HS-5 (cell line): Measurements from ENCODE around the gene FARS2.
A peak's percentile ranks its signal among the peaks of the same experiment; 100 is the strongest.

Experiments
- DNase-seq: peaks from one replicate; pipeline ENCODE4 v3.0.0-alpha.2; 2012; ENCODE audit warnings: low read depth

The FARS2 gene

DNA sequence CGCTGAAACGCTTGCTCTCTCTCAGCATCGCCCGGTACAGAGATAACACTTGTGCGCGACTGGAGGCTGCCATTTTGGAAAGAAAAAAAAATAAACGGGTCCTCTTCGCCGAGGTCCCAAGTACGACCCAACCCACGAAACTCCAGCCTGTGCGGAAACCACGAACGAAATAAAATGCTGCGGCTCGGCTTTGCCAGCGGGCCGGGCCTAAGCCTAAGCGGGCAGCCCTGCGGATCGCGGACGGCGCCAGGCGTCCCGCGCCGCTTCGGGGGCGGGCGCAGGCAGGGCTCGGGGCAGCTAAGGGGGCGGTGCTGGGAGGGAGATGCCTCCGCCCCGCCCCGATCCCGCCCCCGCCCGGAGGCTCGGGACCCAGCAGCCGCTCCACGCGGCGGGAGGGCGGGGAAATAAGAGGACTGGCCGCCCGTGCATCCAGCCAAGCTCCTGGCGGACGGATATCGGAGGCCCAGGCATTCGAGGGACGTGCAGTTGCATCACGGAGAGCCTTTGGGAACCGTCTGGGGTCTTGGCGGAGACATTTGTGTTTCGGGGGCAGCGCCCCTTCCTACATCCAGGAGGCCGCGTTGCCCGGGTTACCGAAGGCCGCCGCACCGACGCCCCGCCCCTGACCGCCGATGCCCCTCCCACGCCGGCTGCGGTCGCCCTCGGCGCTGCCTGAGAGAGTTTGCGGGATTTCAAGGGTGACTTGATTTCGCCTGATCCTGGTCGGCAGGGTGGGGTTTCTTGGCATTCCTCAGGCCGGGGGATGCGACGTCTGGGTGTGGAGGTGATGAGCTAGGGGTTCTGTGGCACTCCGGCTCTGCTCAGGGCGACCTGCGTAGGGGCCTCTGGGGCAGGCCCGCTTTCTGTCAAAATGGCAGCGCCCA is at the start of gene FARS2, which contains the start of gene LYRM4:
FARS2 (plus strand) TSS at position 853 of the 884 bp plus-strand sequence.
LYRM4 (minus strand) TSS at position 290 of the 884 bp plus-strand sequence; CDS start at position 73, 217 bp downstream.
- peak; percentile 74 for DNase-seq

DNA sequence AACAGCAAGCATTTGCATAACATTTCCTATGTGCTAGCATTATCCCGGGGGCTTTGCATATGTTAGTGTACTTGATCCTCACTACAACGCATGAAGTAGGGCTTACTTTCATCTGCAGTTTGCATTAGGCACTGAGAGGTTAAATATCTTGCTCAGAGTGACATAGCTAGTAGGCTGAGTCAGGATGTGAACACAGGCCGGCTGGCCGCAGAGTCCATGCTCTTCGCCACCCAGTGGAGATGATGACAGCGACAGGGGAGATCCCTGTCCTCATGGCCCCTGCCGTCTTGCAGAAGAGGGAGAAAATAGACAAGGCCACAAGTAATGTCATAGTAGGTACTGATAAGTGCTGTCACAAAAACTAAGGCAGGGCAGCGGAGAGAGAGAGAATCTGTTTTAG is 47.5 kb upstream of the FARS2 start:
- no peak for DNase-seq

DNA sequence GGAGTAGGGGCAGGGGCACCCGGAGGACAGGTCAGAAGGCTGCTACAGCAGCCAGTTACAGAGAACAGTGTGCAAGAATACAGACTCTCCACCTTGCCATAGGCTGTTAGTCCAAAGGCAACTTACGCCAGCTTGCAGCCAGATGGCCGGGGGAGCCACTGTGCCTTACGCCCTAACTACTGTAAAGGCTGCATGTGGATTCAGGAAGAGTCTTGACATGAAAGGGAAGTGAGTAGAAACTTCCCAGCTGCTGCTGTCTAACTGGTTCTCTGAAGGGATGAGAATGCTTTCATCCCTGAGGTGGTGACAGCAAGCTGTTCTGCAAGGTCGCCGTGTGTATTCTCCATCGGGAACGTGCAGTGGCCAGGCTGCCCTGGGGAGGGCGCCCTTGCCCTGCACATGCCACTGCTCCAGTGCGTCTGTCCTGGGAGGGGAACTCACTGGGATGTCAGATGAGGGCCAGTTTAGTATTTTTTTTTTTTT is 46.7 kb upstream of the FARS2 start:
- DNase-seq = no peak

DNA sequence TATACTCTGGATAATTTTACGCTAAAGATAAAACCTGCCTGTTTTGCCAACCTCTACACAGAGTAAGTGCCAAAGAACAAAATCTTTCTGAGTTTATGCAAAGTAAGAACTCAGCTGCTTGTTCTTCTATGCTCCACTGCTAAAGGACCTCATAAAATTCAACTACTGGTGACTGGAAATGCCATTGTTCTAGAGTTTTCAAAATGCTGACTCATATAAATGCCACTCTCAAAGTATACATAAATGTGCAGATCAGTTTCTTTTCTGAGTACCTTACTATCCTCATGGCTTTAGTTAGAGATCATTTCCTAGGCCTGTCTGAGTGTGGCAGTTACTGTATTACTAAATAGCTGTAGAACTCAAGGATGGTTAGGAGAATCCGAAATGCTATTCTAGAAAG is 46.2 kb upstream of the FARS2 start:
- DNase-seq = no peak

DNA sequence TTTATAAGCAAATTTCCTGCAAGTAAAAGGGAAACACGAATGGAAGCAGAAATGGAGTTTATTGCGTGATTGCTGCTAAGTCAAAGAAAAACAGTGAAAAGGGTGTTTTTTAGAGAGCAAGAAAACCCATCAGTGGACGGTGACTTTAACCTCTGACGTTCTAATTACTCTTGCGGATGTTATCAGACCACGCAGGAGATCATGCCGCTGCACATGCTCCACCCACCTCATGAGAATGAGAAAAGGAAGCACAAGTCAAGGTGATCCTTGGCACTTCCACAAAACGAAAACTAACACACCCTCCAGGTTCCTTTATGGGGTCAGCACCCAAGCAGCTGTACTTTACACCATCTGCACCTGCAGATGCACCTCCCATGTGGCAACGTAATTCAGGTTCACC is 45.5 kb upstream of the FARS2 start:
- DNase-seq = no peak

DNA sequence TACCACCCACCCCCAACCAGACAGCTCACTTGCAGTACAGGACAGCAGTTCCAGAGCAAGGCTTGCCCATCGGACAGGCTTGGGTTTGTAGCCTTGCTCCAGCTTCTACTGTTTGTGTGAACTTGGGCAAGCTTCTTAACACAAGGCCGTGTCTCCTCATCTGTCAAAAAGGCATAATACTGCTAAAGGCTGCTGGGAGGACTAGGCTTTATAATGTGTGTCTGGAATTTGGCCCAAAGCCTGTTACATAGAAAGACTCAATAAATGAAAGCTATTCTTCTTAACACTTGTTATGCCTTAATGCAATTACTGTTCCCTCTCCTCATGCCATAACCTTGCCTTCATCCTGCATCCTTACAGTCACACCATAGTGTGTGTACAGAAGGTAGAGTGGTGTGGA is 44.0 kb upstream of the FARS2 start:
- DNase-seq = no peak

DNA sequence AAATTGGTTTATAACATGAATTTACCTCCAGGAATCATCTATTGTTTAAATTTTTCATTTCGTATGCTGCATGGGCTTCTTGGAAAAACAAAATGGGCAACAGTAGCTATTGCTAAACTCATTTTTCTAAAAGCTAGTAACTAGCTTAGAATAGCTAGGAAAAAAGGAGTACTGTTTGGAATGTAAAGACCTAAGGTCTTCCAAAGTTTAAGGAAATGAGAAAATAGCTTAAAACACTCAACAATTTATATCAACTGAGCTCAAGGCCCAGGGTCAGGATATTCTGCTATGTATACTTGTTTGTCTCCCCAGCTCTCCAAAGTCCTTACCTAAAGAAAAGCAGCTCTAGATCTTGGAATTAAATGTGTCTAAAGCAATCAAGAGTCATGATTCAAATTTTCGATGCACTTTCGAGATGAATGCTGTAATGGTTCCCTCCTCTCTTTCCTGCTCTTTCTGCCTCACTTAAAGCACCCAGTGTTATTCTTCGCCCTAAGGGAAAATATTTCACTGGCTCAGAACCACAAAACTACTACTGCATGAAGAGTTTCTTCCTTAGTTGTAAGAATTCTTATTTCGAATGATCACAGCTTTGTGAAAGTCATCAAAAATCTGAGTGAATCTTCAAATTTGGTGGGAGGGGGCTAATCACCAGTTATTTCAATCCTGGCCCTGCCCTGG is 42.2 kb upstream of the FARS2 start:
- DNase-seq = no peak

DNA sequence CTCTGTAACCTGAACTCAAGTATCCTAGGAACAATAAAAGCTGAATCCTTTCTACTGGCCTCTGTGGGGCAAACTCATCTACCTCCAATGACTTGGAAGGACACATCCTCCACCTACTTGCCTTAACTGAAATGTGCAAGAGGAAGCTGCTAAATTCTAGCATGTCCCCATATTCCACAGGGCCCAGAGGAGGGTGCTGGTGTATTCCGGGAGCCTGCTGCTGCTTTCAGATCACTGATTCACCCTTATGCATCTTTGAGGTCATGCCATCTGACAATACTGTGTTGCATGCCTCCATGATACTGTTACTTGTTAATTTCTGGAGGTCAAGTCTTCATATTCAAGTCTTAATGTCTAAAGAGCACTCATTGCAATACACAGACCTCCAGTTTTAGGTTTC is 40.9 kb upstream of the FARS2 start:
- DNase-seq = no peak

DNA sequence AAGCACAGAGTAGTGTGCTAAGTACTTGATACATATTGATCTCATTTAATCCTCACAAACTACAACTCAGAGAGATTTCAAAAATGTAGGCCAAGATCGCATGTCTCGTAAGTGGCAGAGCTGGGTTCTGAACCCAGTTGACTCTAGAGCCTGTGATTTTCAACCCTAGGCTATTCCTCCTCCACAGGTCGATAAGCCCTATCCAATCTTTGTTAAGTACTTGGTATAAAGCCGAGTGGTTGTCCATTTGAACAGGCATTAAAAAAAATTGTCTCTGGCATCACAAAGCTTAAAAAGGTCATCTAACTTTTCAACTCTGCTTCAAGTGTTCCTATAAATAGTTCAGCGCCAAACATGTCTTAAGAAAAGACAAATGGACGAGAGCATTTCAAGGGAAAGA is 38.0 kb upstream of the FARS2 start:
- DNase-seq = no peak

DNA sequence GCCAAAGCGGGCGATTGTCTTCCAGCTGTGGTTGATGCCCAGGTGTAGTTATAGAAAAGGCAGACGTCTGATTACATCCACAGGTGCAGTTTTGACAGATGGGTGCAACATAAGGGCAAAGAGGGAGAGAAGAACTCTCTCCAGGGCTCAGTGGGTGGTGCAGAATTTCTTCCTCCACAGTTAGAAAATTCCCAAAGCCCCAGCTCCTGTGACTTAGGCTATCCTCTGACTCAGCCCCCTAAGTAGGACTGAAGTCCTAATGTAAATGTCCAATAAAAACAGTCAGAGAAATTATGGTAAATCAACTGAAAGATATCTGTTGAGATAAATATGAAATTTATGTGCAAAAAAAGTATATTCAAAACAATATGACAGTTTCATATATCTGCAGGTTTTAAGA is 32.0 kb upstream of the FARS2 start:
- no peak for DNase-seq

DNA sequence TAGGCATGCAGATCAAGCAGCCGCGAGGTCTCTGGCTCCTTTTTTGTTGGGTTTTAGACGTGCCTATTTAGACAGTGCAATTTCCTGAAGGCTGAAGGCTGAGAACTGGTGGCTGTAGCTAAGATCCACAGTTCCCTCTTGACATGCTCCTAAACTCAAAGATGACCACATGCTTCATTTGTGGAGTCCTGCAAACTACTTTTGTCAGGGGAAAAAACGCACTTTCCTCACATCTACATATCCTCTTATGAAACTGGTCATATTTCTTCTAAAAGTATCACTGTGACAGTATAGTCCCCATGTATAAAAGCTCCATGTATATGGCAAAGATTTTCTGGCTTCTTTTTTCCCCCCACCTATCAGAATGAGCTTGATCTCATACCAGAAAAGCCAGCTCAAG is 31.2 kb upstream of the FARS2 start:
- DNase-seq = no peak

DNA sequence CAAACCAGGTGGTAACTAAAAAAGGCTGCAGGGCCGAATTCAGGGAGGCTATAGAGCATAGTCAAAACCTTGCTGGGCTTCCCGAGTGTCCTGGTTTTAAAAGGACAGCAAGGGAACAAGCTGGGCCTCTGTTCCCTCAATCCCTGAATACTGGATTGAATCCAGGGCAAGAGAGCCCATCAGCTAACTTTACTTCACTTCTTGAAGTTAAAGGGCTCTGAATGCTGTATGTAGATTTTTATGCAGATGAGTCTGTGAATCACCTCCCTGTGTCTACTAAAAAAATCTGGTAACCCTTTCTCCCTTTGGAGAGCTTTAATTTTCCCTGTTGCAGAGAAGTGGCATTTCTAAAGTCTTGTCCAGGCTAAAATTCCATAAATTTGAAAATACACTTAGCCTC is 30.0 kb upstream of the FARS2 start:
- no peak for DNase-seq

DNA sequence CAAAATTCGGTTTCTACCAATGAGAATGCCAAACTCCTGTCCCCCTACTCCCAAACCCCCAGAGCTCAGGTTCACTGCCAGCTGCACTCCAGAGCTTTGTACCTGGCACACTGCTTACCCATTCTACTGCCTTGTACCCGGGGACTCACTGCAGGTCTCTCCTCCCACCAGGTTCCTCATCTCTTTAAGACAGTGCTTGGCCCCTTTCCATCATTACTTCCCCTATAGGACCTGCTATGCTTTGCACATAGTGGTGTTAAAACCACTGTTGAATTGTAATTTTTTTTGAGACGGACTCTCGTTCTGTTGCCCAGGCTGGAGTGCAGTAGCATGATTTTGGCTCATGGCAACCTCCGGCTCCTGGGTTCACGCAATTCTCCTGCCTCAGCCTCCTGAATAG is 26.4 kb upstream of the FARS2 start:
- no peak for DNase-seq

DNA sequence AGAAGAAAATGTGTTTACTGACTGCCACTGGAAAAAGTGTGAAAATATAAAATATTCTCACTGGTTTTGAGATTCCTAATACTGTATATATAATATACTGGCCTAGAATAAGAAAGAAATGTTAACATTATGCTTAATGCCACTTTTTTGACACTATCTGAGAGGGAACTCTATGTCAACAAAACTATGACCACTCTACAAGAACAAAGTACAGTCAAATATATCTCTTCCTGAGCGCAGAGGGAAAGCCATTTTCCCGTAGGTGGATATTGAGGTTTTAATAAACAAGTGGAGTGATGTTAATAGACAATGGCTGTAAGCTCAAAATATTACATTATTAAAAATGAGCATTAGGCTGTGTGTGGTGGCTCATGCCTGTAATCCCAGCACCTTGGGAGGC is 25.5 kb upstream of the FARS2 start:
- DNase-seq = no peak

DNA sequence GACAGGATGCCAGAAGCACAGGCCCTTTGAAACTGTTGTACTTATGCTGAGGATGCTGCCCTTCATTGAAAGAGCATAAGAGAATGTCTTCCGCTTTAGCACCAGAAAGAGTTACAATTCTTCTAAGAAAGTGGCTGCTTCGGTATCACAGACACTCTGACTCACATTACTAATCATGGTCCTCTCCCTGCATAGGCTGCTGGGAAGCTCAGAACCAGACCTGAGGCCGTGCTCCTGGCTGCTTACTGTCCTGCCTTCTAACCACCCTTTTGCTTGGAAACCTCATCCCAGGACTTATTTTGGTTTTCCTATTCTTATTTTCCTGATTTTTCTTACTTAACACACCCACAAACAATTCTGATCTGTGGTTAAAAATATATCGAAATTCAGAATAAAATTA is 23.5 kb upstream of the FARS2 start:
- DNase-seq = no peak

DNA sequence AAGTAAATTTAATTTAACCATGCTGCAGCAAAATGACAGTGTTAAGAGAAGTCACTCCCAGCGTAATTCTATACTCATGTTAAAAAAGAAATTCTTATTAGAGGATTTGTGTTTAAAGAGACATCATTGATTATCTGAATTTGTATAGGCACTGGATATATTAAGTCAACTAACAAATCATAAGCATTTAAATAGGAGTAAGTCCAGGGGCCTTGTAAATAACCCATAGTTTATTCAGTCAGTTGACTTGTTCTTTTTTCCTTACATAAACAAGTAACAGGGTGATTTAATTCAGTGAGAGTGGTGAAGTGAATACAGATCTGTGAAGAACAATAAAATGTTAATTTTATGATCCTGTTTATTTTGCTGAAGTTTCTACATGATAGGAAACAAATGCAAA is 23.0 kb upstream of the FARS2 start:
- no peak for DNase-seq

DNA sequence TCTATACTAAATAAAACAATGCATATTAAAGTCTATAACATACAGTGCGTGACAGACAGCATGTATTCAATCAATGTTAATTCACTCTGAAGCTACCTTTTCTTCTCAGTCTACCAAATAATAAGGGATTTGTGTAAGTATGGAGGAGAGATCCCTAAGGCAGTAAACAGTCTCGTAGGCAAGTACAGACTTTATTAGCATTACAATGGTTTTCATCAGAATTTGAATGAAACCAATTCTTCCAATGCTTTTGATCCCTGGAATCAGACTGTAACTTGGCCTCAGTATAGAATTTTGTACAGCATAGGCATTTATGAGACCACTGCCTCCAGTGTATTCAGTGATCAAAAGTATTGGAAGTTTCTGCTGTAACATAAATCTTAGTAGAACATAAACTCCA is 20.1 kb upstream of the FARS2 start:
- no peak for DNase-seq

DNA sequence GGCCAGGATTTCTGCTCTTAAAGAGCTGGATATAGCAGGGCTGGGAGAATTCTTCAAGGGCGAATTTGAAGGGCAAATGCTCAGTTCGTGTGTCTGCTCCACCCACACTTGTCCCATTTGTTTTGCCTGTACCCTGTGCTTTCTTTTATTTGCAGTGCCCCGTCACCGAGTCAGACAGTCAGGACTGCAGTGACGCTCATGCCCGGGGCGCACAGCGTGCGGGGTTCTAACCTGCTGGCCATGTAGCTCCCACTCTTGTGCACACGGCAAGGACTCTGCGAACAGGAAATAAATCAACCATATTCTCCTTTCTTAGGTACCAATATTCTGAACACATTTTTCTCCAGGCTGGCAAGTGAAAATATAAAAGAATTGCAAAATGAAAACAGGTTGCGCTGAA is 18.2 kb upstream of the FARS2 start:
- no peak for DNase-seq

DNA sequence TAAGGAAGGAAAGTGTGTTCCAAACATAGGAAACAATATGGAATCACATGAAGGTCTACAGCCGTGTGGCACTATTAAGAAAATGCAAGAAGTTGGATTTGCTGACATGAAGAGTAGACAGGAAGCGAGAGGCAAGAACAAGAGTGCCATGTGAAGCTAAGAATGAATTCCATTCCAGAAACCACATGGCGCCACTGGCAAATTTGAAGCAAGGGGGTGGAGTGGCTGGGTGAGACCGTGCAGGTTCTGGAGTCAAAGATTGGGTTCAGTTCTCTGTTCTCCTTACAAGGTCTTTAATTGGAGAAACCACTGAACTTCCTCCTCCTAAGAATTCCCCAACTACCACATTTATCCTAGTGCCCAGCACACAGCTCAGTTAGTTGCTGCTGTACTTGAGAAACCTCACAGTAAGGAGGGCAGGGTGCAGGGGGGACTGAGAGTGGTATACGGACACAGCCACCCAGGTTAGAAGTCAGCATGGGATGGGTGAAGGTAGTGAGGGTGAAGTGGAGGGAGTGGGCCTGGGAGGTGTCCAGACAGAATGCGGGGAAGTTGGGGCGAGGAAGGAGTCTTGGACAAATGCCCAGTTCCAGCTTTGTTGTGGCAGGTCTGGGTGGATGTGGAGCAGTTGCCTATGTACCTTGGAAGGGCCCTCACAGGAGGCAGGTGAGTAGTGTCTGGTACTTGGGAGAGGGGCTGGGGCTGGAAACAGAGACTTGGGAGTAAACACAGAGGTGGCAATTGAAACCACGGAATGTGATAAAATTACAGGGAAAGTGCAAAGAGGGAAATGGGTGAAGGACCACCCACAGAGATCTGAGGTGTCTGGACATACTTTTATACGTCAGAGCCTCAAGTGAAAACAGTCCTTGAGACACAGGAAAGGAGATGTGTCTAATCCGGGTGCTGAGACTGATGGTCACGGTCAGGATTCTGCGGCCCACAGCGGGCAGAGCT is 14.9 kb upstream of the FARS2 start:
- no peak for DNase-seq

DNA sequence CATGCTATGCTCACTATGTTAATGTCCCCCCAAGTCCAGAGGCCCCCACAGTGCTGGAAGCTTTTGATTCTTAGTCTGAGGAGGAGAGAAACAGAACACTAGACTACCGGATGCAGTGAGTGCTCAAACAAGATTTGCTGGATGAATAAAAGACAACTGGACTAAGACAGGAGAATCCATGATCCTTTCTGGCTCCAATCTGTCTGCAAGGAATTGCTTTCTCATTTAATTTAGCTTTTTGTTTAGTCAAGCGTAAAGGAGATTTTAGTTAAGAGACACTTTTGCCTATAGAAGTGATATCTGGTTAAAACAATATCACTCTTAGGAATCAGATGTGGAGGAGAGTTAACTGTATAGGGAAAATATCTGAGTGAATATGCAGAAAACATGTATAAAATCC is 14.1 kb upstream of the FARS2 start:
- no peak for DNase-seq

DNA sequence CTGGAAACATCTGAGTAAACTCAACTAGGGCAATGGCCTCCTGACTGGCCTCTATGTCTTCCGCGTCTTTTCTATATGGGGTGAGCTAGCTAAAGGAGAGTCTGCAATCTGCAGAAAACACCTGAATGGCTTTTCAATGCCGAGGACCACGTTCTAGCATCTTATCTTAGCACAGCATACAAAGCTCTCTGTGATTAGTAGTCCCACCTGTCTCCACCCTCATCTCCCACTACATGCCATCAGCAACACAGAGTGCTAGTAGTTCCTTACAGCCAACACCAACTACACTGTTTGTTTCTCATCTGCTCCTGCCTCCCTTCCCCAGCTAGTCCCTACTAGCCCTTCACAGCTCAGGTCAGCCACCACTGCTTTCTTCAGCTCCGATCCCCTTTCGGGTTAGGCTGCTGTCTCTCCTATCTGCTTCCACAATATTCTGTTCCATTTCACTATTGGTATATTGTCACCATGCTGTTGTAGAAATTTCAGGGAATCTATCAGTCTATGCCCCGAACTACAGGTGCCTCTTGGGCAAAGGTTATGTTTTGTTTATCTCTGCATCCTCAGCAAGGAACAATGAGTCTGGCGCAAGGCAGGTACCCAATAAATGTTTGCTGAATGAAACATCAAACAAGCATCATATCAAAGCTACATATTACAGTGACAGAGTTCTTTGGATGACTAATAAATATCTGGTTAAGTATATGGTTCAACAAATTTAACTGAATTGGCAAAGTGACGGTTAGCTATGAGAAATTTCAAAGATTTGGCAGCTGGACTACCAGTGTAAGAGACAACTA is 12.8 kb upstream of the FARS2 start:
- no peak for DNase-seq
